Thyroid gland (tissue), 4 donors: ENCODE data around the gene DHRS2. TPM values are rescaled to one million over a fixed set of nuclear protein-coding genes. Genes with fewer than 3 reads are reported as not detected.

Experiments
- DNase-seq, 2 donors: peaks; one replicate each; pipeline ENCODE4 v3.0.0-alpha.2; 2019
- H3K27ac ChIP-seq, 3 donors: fragments of 200-600 bp; sonication (generic); 1 replicate in 2 of 3; 2 replicates in 1 of 3; pipeline ENCODE4 v1.5.1; 2016 to 2019; ENCODE audit warnings: mild to moderate bottlenecking in 1 of 3, moderate library complexity in 1 of 3
- H3K27me3 ChIP-seq: fragments of 200-600 bp; sonication (generic); one replicate; pipeline ENCODE4 v1.5.1; 2019
- H3K36me3 ChIP-seq, 2 donors: fragments of 200-600 bp; sonication (generic); one replicate each; pipeline ENCODE4 v1.5.1; 2016 to 2019
- H3K4me1 ChIP-seq, 2 donors: fragments of 200-600 bp; sonication (generic); one replicate each; pipeline ENCODE4 v1.5.1; 2017 to 2019
- H3K4me3 ChIP-seq, 3 donors: fragments of 200-600 bp; sonication (generic); replicated peaks in 1 of 3; 1 replicate in 2 of 3; 2 replicates in 1 of 3; pipeline ENCODE4 v1.5.1; 2016; ENCODE audit warnings: mild to moderate bottlenecking in 1 of 3
- H3K9me3 ChIP-seq: fragments of 200-600 bp; sonication (generic); one replicate; pipeline ENCODE4 v1.5.1; 2017
- CTCF ChIP-seq, 6 experiments: fragments of 200-600 bp in 3 of 6; fragments of 450-650 bp in 3 of 6; sonication (generic) in 3 of 6; IDR thresholded peaks; one replicate each; pipeline ENCODE4 v1.5.1; 2016 to 2019; ENCODE audit warnings: antibody characterized with exemption in 6 of 6, mild to moderate bottlenecking in 2 of 6, inconsistent platforms in 1 of 6, moderate library complexity in 1 of 6
- POLR2A ChIP-seq, 2 donors: fragments of 450-650 bp; IDR thresholded peaks; one replicate each; pipeline ENCODE4 v1.6.1; 2017; ENCODE audit warnings: antibody characterized with exemption in 2 of 2, mild to moderate bottlenecking in 2 of 2, moderate library complexity in 1 of 2
- WGBS, 2 donors: methylation state at CpG; one replicate each; pipeline ENCODE4 v1.1.5; 2017; 5-methylcytosine and 5-hydroxymethylcytosine counted together
- intact Hi-C: fragments of 100-400 bp; cut with DNase I; formaldehyde crosslinking; loops from one replicate; pipeline ENCODE4 v1.15.1; 2023
- total RNA-seq, 4 donors: library from RNA; depleted of rRNA; stranded (reverse); fragments of >200 nt; gene quantifications; one replicate each; pipeline ENCODE4 v1.2.3, GENCODE V29; 2016

The DHRS2 gene
- total RNA-seq, 4 donors from 2014 or later, result not detected

GRCh38 chr14:23661542-23661941, 25.4 kb downstream of the DHRS2 start:
- no peak for DNase-seq
- H3K36me3 ChIP-seq, result no peaks in the 10 kb centered on the region
- TF ChIP-seq CTCF (IDR thresholded peaks at IDR 0.05) (no peak), POLR2A (IDR thresholded peaks at IDR 0.05) (no peak)
- H3K4me1 ChIP-seq, result no peaks in the 10 kb centered on the region
- H3K27ac ChIP-seq, result no peak overlapping the region
- intact Hi-C loops, result no loop called here
- no peaks in the 10 kb centered on the region for H3K9me3 ChIP-seq
- H3K27me3 ChIP-seq, result no peaks in the 10 kb centered on the region
- H3K4me3 ChIP-seq, result no peak overlapping the region
- WGBS, 2 donors, result 71 to 84% methylated on average over 5 of the region's 5 CpGs

GRCh38 chr14:23663127-23663526, 27.0 kb downstream of the DHRS2 start:
- 95 to 98% methylated on average over 2 of the region's 2 CpGs for WGBS, 2 donors
- TF ChIP-seq CTCF (IDR thresholded peaks at IDR 0.05) (no peak), POLR2A (IDR thresholded peaks at IDR 0.05) (no peak)
- no peaks in the 10 kb centered on the region for H3K27me3 ChIP-seq
- no peak overlapping the region for H3K27ac ChIP-seq
- no peak for DNase-seq
- H3K36me3 ChIP-seq, result no peaks in the 10 kb centered on the region
- H3K9me3 ChIP-seq, result no peaks in the 10 kb centered on the region
- H3K4me3 ChIP-seq, result no peak overlapping the region
- H3K4me1 ChIP-seq, result no peaks in the 10 kb centered on the region
- intact Hi-C loops, result no loop called here

- Histone ChIP-seq H3K27ac (no peak overlapping the region), H3K9me3 (no peaks in the 10 kb centered on the region), H3K4me1 (no peaks in the 10 kb centered on the region), H3K27me3 (no peaks in the 10 kb centered on the region), H3K4me3 (no peak overlapping the region), H3K36me3 (no peaks in the 10 kb centered on the region)
- WGBS, 2 donors, result 69 to 79% methylated on average over 5 of the region's 5 CpGs
- DNase-seq, result no peak
- intact Hi-C loops, result no loop called here
- TF ChIP-seq CTCF (IDR thresholded peaks at IDR 0.05) (no peak), POLR2A (IDR thresholded peaks at IDR 0.05) (no peak)
Measured at GRCh38 chr14:23663711-23664110, 27.5 kb downstream of the DHRS2 start.

GRCh38 chr14:23664207-23664885, 28.2 kb downstream of the DHRS2 start:
- DNase-seq, result no peak
- TF ChIP-seq POLR2A (IDR thresholded peaks at IDR 0.05) (no peak), CTCF (IDR thresholded peaks at IDR 0.05) (no peak)
- WGBS, 2 donors, result 82 to 87% methylated on average over 5 of the region's 5 CpGs
- intact Hi-C loops, result no loop called here
- no peaks in the 10 kb centered on the region for H3K9me3 ChIP-seq
- H3K4me3 ChIP-seq, result no peak overlapping the region
- H3K36me3 ChIP-seq, result no peaks in the 10 kb centered on the region
- no peaks in the 10 kb centered on the region for H3K27me3 ChIP-seq
- H3K4me1 ChIP-seq, result no peaks in the 10 kb centered on the region
- no peak overlapping the region for H3K27ac ChIP-seq

- no peak overlapping the region for H3K27ac ChIP-seq
- DNase-seq, result peak; percentile 3 to 4
- no peaks in the 10 kb centered on the region for H3K36me3 ChIP-seq
- no peaks in the 10 kb centered on the region for H3K4me1 ChIP-seq
- no peaks in the 10 kb centered on the region for H3K27me3 ChIP-seq
- TF ChIP-seq CTCF (IDR thresholded peaks at IDR 0.05), result no peak
- no peak for TF ChIP-seq POLR2A (IDR thresholded peaks at IDR 0.05)
- WGBS, 2 donors, result 33 to 35% methylated on average over 4 of the region's 4 CpGs
- intact Hi-C loops, result no loop called here
- no peaks in the 10 kb centered on the region for H3K9me3 ChIP-seq
- no peak overlapping the region for H3K4me3 ChIP-seq
Measured at GRCh38 chr14:23665302-23666016, 29.3 kb downstream of the DHRS2 start.
